Measurements from ENCODE around the gene FANCE. TPM values are rescaled to one million over a fixed set of nuclear protein-coding genes. Genes with fewer than 3 reads are reported as not detected.

Gene FANCE
- polyA plus RNA-seq, 1 donor from 2014 or later = 7.1 TPM

DNA sequence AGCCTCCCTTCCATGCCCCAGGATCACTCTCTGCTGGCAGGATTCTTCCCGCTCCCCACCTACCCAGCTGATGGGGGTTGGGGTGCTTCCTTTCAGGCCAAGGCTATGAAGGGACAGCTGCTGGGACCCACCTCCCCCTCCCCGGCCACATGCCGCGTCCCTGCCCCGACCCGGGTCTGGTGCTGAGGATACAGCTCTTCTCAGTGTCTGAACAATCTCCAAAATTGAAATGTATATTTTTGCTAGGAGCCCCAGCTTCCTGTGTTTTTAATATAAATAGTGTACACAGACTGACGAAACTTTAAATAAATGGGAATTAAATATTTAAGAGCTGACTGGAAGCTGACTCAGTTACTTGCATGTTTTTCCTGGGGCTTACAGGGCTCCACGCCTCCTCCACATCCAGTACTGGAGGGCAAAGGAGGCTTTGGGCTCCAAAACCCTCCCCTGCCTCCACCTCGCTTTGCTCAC lies 24.3 kb upstream of the FANCE start:
- Histone ChIP-seq H3K36me3 (ENCODE audit: insufficient read depth, low read length) (no peaks in the 10 kb centered on the region), H3K9me3 (ENCODE audit: low read length) (no peaks in the 10 kb centered on the region), H3K27me3 (ENCODE audit: insufficient read depth, low read depth, low read length) (no peaks in the 10 kb centered on the region), H3F3A (ENCODE audit: insufficient read depth, low read length, poor library complexity, severe bottlenecking) (no peaks in the 10 kb centered on the region), H3K9ac (ENCODE audit: low read length) (no peak overlapping the region), H3K27ac (ENCODE audit: low read length) (no peak overlapping the region), H2AFZ (ENCODE audit: low read depth, low read length) (no peak overlapping the region), H3K4me2 (ENCODE audit: low read length) (no peak overlapping the region), H4K20me1 (ENCODE audit: insufficient read depth) (no peaks in the 10 kb centered on the region), H3K9me2 (ENCODE audit: insufficient read depth, low read length) (no peaks in the 10 kb centered on the region), H3K79me2 (replicated peaks; ENCODE audit: insufficient read depth, low read length) (no peaks in the 10 kb centered on the region), H3K4me3 (ENCODE audit: low read length) (no peak overlapping the region)
- TF ChIP-seq POLR2AphosphoS5 (IDR thresholded peaks at IDR 0.05) = no peak
- TF ChIP-seq MXI1 (conservative IDR thresholded peaks at IDR 0.05; ENCODE audit: poor library complexity, severe bottlenecking) = no peak
- no peak for TF ChIP-seq TAF1 (IDR thresholded peaks at IDR 0.05; ENCODE audit: low read depth)
- TF ChIP-seq RAD21 (conservative IDR thresholded peaks at IDR 0.05) = no peak
- no peak for TF ChIP-seq REST (IDR thresholded peaks at IDR 0.05; ENCODE audit: borderline replicate concordance)
- TF ChIP-seq EZH2 (IDR thresholded peaks at IDR 0.05; ENCODE audit: borderline replicate concordance, insufficient read depth, low read length, poor library complexity, severe bottlenecking) = no peak
- no peak for TF ChIP-seq SMC3 (conservative IDR thresholded peaks at IDR 0.05; ENCODE audit: poor library complexity)
- TF ChIP-seq EP300 (conservative IDR thresholded peaks at IDR 0.05; ENCODE audit: poor library complexity, severe bottlenecking) = no peak
- no peak for TF ChIP-seq CTCF (IDR thresholded peaks at IDR 0.05; ENCODE audit: poor library complexity, severe bottlenecking)

DNA sequence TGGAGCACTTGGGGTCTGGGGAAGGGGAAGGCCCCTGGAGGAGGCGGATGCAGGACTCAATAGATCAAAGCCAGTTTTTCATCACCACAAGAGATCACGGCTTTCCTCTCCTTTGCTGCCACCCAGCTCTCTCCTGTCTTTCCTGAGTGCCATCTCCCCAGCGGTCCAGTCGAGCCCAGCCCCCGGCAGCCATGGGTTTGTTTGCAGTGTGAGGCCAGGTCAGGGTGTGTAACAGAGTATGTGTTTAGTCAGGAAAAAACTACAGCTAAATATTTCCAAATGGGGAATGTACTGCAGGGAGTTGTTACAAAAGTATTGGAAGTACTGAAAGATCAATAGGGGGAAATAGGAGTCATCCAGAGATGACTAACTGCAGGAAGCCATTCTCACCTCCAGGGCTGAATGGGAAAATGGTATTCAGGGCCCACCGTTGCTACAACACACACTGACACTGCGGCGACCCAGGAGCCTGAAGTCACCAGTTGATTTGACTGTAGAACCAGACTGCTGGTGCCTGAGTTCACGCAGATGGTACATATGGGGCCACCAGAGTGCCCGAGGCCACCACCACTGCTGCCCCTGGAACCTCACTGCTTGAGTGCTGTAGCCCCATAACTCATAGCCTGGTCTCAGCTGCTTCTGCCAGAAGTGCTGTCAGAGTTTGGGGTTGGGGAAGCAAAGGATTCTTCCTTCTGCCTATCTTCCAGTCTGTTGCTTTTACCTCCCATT lies 23.6 kb upstream of the FANCE start:
- H3K79me2 ChIP-seq (replicated peaks; ENCODE audit: insufficient read depth, low read length) = no peaks in the 10 kb centered on the region
- H2AFZ ChIP-seq (ENCODE audit: low read depth, low read length) = no peak overlapping the region
- H3K36me3 ChIP-seq (ENCODE audit: insufficient read depth, low read length) = no peaks in the 10 kb centered on the region
- H3K4me3 ChIP-seq (ENCODE audit: low read length) = no peak overlapping the region
- TF ChIP-seq EZH2 (IDR thresholded peaks at IDR 0.05; ENCODE audit: borderline replicate concordance, insufficient read depth, low read length, poor library complexity, severe bottlenecking) = no peak
- TF ChIP-seq POLR2AphosphoS5 (IDR thresholded peaks at IDR 0.05) = no peak
- no peak for TF ChIP-seq REST (IDR thresholded peaks at IDR 0.05; ENCODE audit: borderline replicate concordance)
- TF ChIP-seq EP300 (conservative IDR thresholded peaks at IDR 0.05; ENCODE audit: poor library complexity, severe bottlenecking) = no peak
- no peak for TF ChIP-seq TAF1 (IDR thresholded peaks at IDR 0.05; ENCODE audit: low read depth)
- no peak for TF ChIP-seq SMC3 (conservative IDR thresholded peaks at IDR 0.05; ENCODE audit: poor library complexity)
- TF ChIP-seq CTCF (IDR thresholded peaks at IDR 0.05; ENCODE audit: poor library complexity, severe bottlenecking) = no peak
- no peak for TF ChIP-seq RAD21 (conservative IDR thresholded peaks at IDR 0.05)
- TF ChIP-seq MXI1 (conservative IDR thresholded peaks at IDR 0.05; ENCODE audit: poor library complexity, severe bottlenecking) = no peak
- H3K9me3 ChIP-seq (ENCODE audit: low read length) = no peaks in the 10 kb centered on the region
- H3K27ac ChIP-seq (ENCODE audit: low read length) = no peak overlapping the region
- no peak overlapping the region for H3K4me2 ChIP-seq (ENCODE audit: low read length)
- no peak overlapping the region for H3K9ac ChIP-seq (ENCODE audit: low read length)
- no peaks in the 10 kb centered on the region for H4K20me1 ChIP-seq (ENCODE audit: insufficient read depth)
- no peaks in the 10 kb centered on the region for H3F3A ChIP-seq (ENCODE audit: insufficient read depth, low read length, poor library complexity, severe bottlenecking)
- no peaks in the 10 kb centered on the region for H3K27me3 ChIP-seq (ENCODE audit: insufficient read depth, low read depth, low read length)
- H3K9me2 ChIP-seq (ENCODE audit: insufficient read depth, low read length) = no peaks in the 10 kb centered on the region
